ENCODE data around the gene IRF1. TPM values are rescaled to one million over a fixed set of nuclear protein-coding genes. Genes with fewer than 3 reads are reported as not detected.

The IRF1 gene
- total RNA-seq, 4 donors from 2014 or later = 24.6 to 49.7 (median 32.1) TPM

DNA sequence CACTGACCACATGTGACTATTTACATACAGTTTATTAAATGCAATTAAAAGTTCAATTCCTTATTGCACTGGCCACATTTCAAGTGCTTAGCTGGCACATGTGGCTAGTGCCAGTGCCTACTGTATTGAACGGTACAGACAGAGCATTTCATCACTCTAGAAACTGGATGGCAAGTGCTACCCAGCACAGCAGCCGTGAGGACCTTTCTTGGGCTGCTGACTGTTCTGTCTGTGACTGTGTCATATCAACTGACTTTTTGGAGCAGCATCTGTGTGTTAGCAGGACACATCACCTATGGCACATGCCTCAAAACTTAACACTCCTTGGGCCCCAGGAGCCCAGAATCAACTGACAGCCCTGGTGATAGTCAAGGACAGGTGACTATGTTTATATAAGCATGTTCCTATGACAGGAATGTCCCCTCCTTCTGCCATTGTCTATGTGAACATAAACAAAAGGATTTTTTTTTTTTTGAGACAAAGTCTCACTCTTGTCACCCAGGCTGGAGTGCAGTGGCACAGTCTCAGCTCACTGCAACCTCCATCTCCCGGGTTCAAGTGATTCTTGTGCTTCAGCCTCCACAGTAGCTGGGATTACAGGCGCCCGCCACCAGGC, 8.9 kb downstream of the IRF1 start:
- no peaks in the 10 kb centered on the region for H3K27me3 ChIP-seq
- peaks cover 0 to 25% of the 10 kb centered on the region in 2 donors for H3K4me1 ChIP-seq
- no peaks in the 10 kb centered on the region for H3K9me3 ChIP-seq
- 87 to 88% methylated on average over 5 of the region's 5 CpGs for WGBS, 2 donors
- no peak overlapping the region for H3K27ac ChIP-seq
- DNase-seq = peak in 1 of 2 donors; percentile 2
- H3K4me3 ChIP-seq (replicated peaks in 1 of 3) = no peak overlapping the region
- TF ChIP-seq, protein P1, sequence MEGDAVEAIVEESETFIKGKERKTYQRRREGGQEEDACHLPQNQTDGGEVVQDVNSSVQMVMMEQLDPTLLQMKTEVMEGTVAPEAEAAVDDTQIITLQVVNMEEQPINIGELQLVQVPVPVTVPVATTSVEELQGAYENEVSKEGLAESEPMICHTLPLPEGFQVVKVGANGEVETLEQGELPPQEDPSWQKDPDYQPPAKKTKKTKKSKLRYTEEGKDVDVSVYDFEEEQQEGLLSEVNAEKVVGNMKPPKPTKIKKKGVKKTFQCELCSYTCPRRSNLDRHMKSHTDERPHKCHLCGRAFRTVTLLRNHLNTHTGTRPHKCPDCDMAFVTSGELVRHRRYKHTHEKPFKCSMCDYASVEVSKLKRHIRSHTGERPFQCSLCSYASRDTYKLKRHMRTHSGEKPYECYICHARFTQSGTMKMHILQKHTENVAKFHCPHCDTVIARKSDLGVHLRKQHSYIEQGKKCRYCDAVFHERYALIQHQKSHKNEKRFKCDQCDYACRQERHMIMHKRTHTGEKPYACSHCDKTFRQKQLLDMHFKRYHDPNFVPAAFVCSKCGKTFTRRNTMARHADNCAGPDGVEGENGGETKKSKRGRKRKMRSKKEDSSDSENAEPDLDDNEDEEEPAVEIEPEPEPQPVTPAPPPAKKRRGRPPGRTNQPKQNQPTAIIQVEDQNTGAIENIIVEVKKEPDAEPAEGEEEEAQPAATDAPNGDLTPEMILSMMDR (IDR thresholded peaks at IDR 0.05) = no peak
- TF ChIP-seq POLR2A (IDR thresholded peaks at IDR 0.05) = no peak
- H3K36me3 ChIP-seq = peaks cover 36 to 37% of the 10 kb centered on the region in 2 donors
- intact Hi-C loops (cut with DNase I) = no loop called here

DNA sequence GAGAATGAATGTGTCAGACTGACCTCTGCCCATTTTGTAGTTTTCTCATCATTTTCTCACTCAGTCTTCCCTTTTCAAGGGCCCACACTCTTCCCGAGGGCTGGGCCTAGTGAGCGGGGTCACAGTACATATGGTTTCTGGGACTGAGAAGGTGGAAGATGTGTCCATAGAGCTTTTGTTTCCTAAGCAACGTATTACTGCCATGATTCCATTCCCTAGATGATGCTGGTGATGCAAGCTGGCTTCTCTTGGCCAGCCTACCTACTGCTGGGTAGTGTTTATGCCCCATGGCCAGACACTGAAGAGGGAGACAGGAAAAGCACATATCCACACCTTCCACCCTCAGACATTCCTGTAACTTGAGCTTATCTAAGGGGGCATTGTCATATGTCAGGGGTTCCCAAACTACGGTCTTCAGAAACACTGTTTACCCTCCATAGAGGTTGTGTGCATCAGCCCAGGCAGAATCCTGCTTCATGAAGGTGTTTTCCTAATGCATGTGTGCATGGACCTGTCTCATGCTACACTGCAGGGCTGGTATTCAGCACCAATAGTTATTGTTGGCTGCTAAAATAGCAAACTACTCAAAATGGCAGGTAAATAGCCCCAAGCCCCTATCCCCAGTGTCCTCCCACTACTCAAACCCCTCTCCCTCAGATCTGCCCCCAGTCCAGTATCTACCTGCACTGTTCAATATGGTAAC, 9.5 kb downstream of the IRF1 start:
- H3K27ac ChIP-seq = no peak overlapping the region
- peaks cover 0 to 18% of the 10 kb centered on the region in 2 donors for H3K4me1 ChIP-seq
- no peaks in the 10 kb centered on the region for H3K9me3 ChIP-seq
- H3K4me3 ChIP-seq (replicated peaks in 1 of 3) = no peak overlapping the region
- TF ChIP-seq POLR2A (IDR thresholded peaks at IDR 0.05) = no peak
- TF ChIP-seq, protein P1 (IDR thresholded peaks at IDR 0.05) = no peak
- WGBS, 2 donors = 85% methylated on average over 4 of the region's 4 CpGs
- DNase-seq = peak in 1 of 2 donors; percentile 1
- intact Hi-C loops (cut with DNase I) = no loop called here
- H3K36me3 ChIP-seq = peaks cover 30 to 31% of the 10 kb centered on the region in 2 donors
- no peaks in the 10 kb centered on the region for H3K27me3 ChIP-seq

DNA sequence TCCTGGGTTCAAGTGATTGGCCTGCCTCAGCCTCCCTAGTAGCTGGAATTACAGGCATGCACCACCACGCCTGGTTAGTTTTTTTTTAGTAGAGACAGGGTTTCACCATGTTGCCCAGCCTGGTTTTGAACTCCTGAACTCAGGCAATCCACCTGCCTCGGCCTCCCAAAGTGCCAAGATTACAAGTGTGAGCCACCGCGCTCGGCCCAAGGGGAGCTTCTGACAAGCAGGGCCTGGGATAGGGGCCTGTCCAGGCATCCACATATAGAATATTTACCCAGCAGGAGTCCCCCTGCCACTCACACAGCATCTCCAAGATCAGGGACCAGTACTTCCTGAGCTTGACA, 10.1 kb downstream of the IRF1 start:
- intact Hi-C loops (cut with DNase I) = no loop called here
- 95 to 96% methylated on average over 5 of the region's 5 CpGs for WGBS, 2 donors
- no peak overlapping the region for H3K27ac ChIP-seq

DNA sequence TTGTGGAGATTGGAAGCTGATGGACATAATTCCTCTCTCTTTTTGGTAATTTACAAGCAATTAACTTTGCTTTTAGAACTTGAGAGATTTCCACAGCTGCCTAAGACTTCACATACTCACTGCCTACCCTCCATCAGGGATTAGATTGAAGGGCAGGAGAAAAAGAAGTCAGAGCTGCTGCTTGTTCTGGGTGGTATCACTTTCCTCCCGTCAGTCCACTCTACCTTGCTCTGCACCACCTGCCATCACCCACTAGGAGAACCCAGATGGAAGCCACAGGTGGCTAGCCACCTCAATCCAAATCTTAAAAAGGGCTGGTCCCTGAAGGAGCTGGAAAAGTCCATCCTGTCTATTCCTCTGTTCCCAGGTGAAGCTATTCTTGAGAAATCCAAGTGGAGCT, 10.5 kb downstream of the IRF1 start:
- no peak overlapping the region for H3K4me3 ChIP-seq (replicated peaks in 1 of 3)
- H3K27ac ChIP-seq = no peak overlapping the region
- H3K36me3 ChIP-seq = peaks cover 20 to 21% of the 10 kb centered on the region in 2 donors
- peaks cover 0 to 17% of the 10 kb centered on the region in 2 donors for H3K4me1 ChIP-seq
- 90 to 92% methylated on average over 1 of the region's 1 CpG for WGBS, 2 donors
- TF ChIP-seq, protein P1 (IDR thresholded peaks at IDR 0.05) = no peak
- no peak for TF ChIP-seq POLR2A (IDR thresholded peaks at IDR 0.05)
- H3K9me3 ChIP-seq = no peaks in the 10 kb centered on the region
- no peak for DNase-seq
- H3K27me3 ChIP-seq = no peaks in the 10 kb centered on the region
- intact Hi-C loops (cut with DNase I) = no loop called here

More for the DNA sequence above, 10.1 kb downstream of the IRF1 start:
- no peaks in the 10 kb centered on the region for H3K27me3 ChIP-seq
- peaks cover 0 to 17% of the 10 kb centered on the region in 2 donors for H3K4me1 ChIP-seq
- TF ChIP-seq, protein P1 (IDR thresholded peaks at IDR 0.05) = no peak
- TF ChIP-seq POLR2A (IDR thresholded peaks at IDR 0.05) = no peak
- no peaks in the 10 kb centered on the region for H3K9me3 ChIP-seq
- no peak for DNase-seq
- H3K36me3 ChIP-seq = peaks cover 24 to 25% of the 10 kb centered on the region in 2 donors
- H3K4me3 ChIP-seq (replicated peaks in 1 of 3) = no peak overlapping the region

Measured in thyroid gland (tissue), 4 donors.